SK-N-SH (cell line): ENCODE results near the gene MET. TPM values are rescaled to one million over a fixed set of nuclear protein-coding genes. Genes with fewer than 3 reads are reported as not detected.
A peak's percentile ranks its signal among the peaks of the same experiment; 100 is the strongest.

Experiments used
- CTCF ChIA-PET: fragments of 300-600, 350-600 bp; formaldehyde crosslinking; extraction: SDS; loops from one replicate; lab custom pipeline; 2021; lab: Yijun Ruan, JAX
- POLR2A ChIA-PET: fragments of 350-600 bp; sonication (Branson Sonifier 250); formaldehyde crosslinking; extraction: SDS; loops from one replicate; lab custom pipeline; 2020; ENCODE audit warnings: antibody characterized with exemption, inconsistent platforms; lab: Yijun Ruan, JAX
- DNase-seq: peaks from one replicate; pipeline ENCODE4 v3.0.0; 2012
- H2AFZ ChIP-seq: fragments of 200-600 bp; sonication (generic); 2 replicates; pipeline ENCODE4 v1.8.1; 2016; ENCODE audit warnings: antibody characterized with exemption, mild to moderate bottlenecking, low read depth
- H3F3A ChIP-seq: fragments of 200-600 bp; sonication (generic); replicated peaks from 2 replicates; pipeline ENCODE3; 2016; ENCODE audit warnings: antibody characterized with exemption, mild to moderate bottlenecking; ENCODE audit not compliant: insufficient read depth
- H3K27ac ChIP-seq, 2 experiments: fragments of 200-500 bp in 1 of 2; fragments of 200-600 bp in 1 of 2; sonication (Bioruptor generic) in 1 of 2; sonication (generic), shearing (Covaris generic) in 1 of 2; 2 replicates each; pipeline versions ENCODE4 v1.5.1 to v1.6.1; 2014 to 2016; ENCODE audit warnings: low read depth in 2 of 2, inconsistent platforms in 1 of 2, low read length in 1 of 2, mild to moderate bottlenecking in 1 of 2, mixed read lengths in 1 of 2
- H3K27me3 ChIP-seq: fragments of 200-600 bp; sonication (generic), shearing (Covaris generic); 2 replicates; pipeline ENCODE4 v1.6.1; 2016; ENCODE audit warnings: mixed run types; ENCODE audit not compliant: insufficient read depth
- H3K36me3 ChIP-seq, 2 experiments: fragments of 200-500 bp in 1 of 2; fragments of 200-600 bp in 1 of 2; sonication (Bioruptor generic) in 1 of 2; sonication (generic) in 1 of 2; replicated peaks in 1 of 2; 2 replicates each; pipeline versions ENCODE3 to v1.5.1; 2014 to 2016; ENCODE audit warnings: low read length in 1 of 2, mild to moderate bottlenecking in 1 of 2; ENCODE audit not compliant: insufficient read depth in 2 of 2, control insufficient read depth in 1 of 2
- H3K4me1 ChIP-seq, 2 experiments: fragments of 200-500 bp in 1 of 2; fragments of 200-600 bp in 1 of 2; sonication (Bioruptor generic) in 1 of 2; sonication (generic), shearing (Covaris generic) in 1 of 2; 2 replicates each; pipeline versions ENCODE4 v1.5.1 to v1.6.1; 2014 to 2016; ENCODE audit warnings: low read depth in 1 of 2, low read length in 1 of 2, mixed run types in 1 of 2; ENCODE audit not compliant: insufficient read depth in 2 of 2, control insufficient read depth in 1 of 2
- H3K4me2 ChIP-seq: fragments of 200-600 bp; sonication (generic), shearing (Covaris generic); 2 replicates; pipeline ENCODE4 v1.6.1; 2017; ENCODE audit warnings: mixed run types
- H3K4me3 ChIP-seq, 2 experiments: fragments of 200-500 bp in 1 of 2; fragments of 200-600 bp in 1 of 2; sonication (Bioruptor generic) in 1 of 2; sonication (generic), shearing (Covaris generic) in 1 of 2; 2 replicates each; pipeline versions ENCODE4 v1.5.1 to v1.8.1; 2014 to 2016; ENCODE audit warnings: low read depth in 2 of 2, inconsistent platforms in 1 of 2, low read length in 1 of 2, mild to moderate bottlenecking in 1 of 2, mixed read lengths in 1 of 2, moderate library complexity in 1 of 2
- H3K79me2 ChIP-seq: fragments of 200-600 bp; sonication (generic); 2 replicates; pipeline ENCODE4 v1.8.1; 2017; ENCODE audit warnings: mild to moderate bottlenecking; ENCODE audit not compliant: insufficient read depth
- H3K9ac ChIP-seq: fragments of 200-600 bp; sonication (generic); 2 replicates; pipeline ENCODE4 v1.6.1; 2017; ENCODE audit warnings: mixed run types
- H3K9me2 ChIP-seq: fragments of 200-600 bp; sonication (generic); 2 replicates; pipeline ENCODE4 v1.6.1; 2017; ENCODE audit warnings: mixed run types
- H3K9me3 ChIP-seq: fragments of 200-600 bp; sonication (generic); 2 replicates; pipeline ENCODE4 v1.6.1; 2017; ENCODE audit warnings: mixed run types, mild to moderate bottlenecking, moderate library complexity
- H4K20me1 ChIP-seq: fragments of 200-600 bp; sonication (generic); 2 replicates; pipeline ENCODE4 v1.6.1; 2017; ENCODE audit warnings: mild to moderate bottlenecking, mixed run types; ENCODE audit not compliant: insufficient read depth
- CHD2 ChIP-seq: fragments of 150-350 bp; IDR thresholded peaks from 2 replicates; pipeline ENCODE4 v1.6.1; 2018; ENCODE audit warnings: low read length; ENCODE audit not compliant: partially characterized antibody
- ELF1 ChIP-seq: IDR thresholded peaks from 2 replicates; pipeline ENCODE4 v1.4.0; 2012
- IRF3 ChIP-seq: fragments of 150-350 bp; IDR thresholded peaks from 2 replicates; pipeline ENCODE4 v1.6.1; 2016; ENCODE audit warnings: mild to moderate bottlenecking, low read depth, low read length
- JUND ChIP-seq: IDR thresholded peaks from 2 replicates; pipeline ENCODE4 v1.4.0; 2012
- MAX ChIP-seq: IDR thresholded peaks from 2 replicates; pipeline ENCODE4 v1.4.0; 2012; ENCODE audit warnings: low read depth
- NRF1 ChIP-seq: IDR thresholded peaks from 2 replicates; pipeline ENCODE4 v1.6.1; 2012; ENCODE audit warnings: low read depth, mild to moderate bottlenecking, low read length
- RAD21 ChIP-seq: IDR thresholded peaks from 2 replicates; pipeline ENCODE4 v1.6.1; 2012; ENCODE audit warnings: mild to moderate bottlenecking, low read length
- RCOR1 ChIP-seq: fragments of 150-350 bp; IDR thresholded peaks from 2 replicates; pipeline ENCODE4 v1.6.1; 2017; ENCODE audit warnings: antibody characterized with exemption, low read length
- RXRA ChIP-seq: IDR thresholded peaks from 2 replicates; pipeline ENCODE4 v1.4.0; 2012; ENCODE audit warnings: low read depth, mild to moderate bottlenecking, borderline replicate concordance
- SIN3A ChIP-seq: IDR thresholded peaks from 2 replicates; pipeline ENCODE4 v1.6.1; 2012; ENCODE audit warnings: low read depth, mild to moderate bottlenecking, low read length, moderate library complexity, borderline replicate concordance
- TAF1 ChIP-seq: IDR thresholded peaks from 2 replicates; pipeline ENCODE4 v1.6.1; 2012; ENCODE audit warnings: low read depth, mild to moderate bottlenecking, low read length, moderate library complexity, borderline replicate concordance
- TCF12 ChIP-seq: IDR thresholded peaks from 2 replicates; pipeline ENCODE4 v1.4.0; 2012
- TEAD4 ChIP-seq: IDR thresholded peaks from 2 replicates; pipeline ENCODE4 v1.4.0; 2012; ENCODE audit warnings: mild to moderate bottlenecking, borderline replicate concordance; ENCODE audit not compliant: insufficient read depth
- USF2 ChIP-seq: fragments of 150-350 bp; IDR thresholded peaks from 2 replicates; pipeline ENCODE4 v1.6.1; 2017; ENCODE audit warnings: antibody characterized with exemption, low read length, low read depth, borderline replicate concordance
- YY1 ChIP-seq: IDR thresholded peaks from 2 replicates; pipeline ENCODE4 v1.4.0; 2012; ENCODE audit warnings: low read depth, mild to moderate bottlenecking
- WGBS: methylation state at CpG from one replicate; pipeline ENCODE4 v1.1.6; 2017; ENCODE audit warnings: low lambda C conversion rate; 5-methylcytosine and 5-hydroxymethylcytosine counted together
- polyA plus RNA-seq, 3 experiments: library from polyadenylated mRNA; depleted of rRNA; stranded (reverse); fragments of >200 nt; gene quantifications; 2 replicates each; pipeline ENCODE4 v1.2.3, GENCODE V29; 2012

The MET gene
- polyA plus RNA-seq, 1 of the 3 experiments (the other 2 are of a cell fraction): 38.7 TPM

GRCh38 chr7:116707289-116707688 lies 35.3 kb downstream of the MET start:
- H3K27me3 ChIP-seq: no peaks in the 10 kb centered on the region; the same call in 1 of the 2 replicates
- no peaks in the 10 kb centered on the region for H3K9me2 ChIP-seq
- H3K27ac ChIP-seq: peak overlapping the region; percentile 64 to 87; a peak in 3 of 4 replicates
- peaks cover 16% of the 10 kb centered on the region for H3F3A ChIP-seq
- no peak overlapping the region; a peak in 1 of 4 replicates for H3K4me3 ChIP-seq
- no peaks in the 10 kb centered on the region for H4K20me1 ChIP-seq
- peaks cover 0 to 8% of the 10 kb centered on the region in 2 experiments for H3K36me3 ChIP-seq
- TF ChIP-seq RXRA: no peak
- TF ChIP-seq USF2: no peak
- no peak for TF ChIP-seq RAD21
- TF ChIP-seq YY1: no peak
- TF ChIP-seq MAX: no peak
- TF ChIP-seq NRF1: no peak
- no peak for TF ChIP-seq RCOR1
- TF ChIP-seq TCF12: no peak
- no peak for TF ChIP-seq SIN3A
- no peak for TF ChIP-seq TAF1
- no peak for TF ChIP-seq CHD2
- ChIA-PET CTCF (no interaction called here), POLR2A (no interaction called here)
- peak overlapping the region; percentile 60 for H3K4me2 ChIP-seq
- 3% methylated on average over 3 of the region's 3 CpGs for whole genome bisulfite sequencing
- H2AFZ ChIP-seq: no peak overlapping the region
- peaks cover 2 to 6% of the 10 kb centered on the region in 2 experiments; a peak in 3 of 4 replicates for H3K4me1 ChIP-seq
- H3K9ac ChIP-seq: peak overlapping the region; percentile 10; the same call in 1 of the 2 replicates
- no peaks in the 10 kb centered on the region for H3K9me3 ChIP-seq
- no peak for DNase-seq
- peaks cover 72% of the 10 kb centered on the region for H3K79me2 ChIP-seq

- DNase-seq: no peak
- Histone ChIP-seq H3K9me2 (no peaks in the 10 kb centered on the region), H3K9me3 (no peaks in the 10 kb centered on the region), H3K4me2 (no peak overlapping the region), H3K79me2 (peaks cover 66% of the 10 kb centered on the region), H3K4me1 (peaks cover 2 to 6% of the 10 kb centered on the region in 2 experiments; a peak in 3 of 4 replicates), H3K27me3 (no peaks in the 10 kb centered on the region; the same call in 1 of the 2 replicates), H3K36me3 (peaks cover 0 to 8% of the 10 kb centered on the region in 2 experiments), H3F3A (peaks cover 19% of the 10 kb centered on the region), H4K20me1 (no peaks in the 10 kb centered on the region), H3K27ac (peak overlapping the region; percentile 64 to 87), H3K9ac (no peak overlapping the region), H3K4me3 (no peak overlapping the region), H2AFZ (no peak overlapping the region; the same call in 1 of the 2 replicates)
- POLR2A ChIA-PET: no interaction called here
- CTCF ChIA-PET: interaction anchor here (0.9 kb wide), 1 partner anchor 119 kb away, joined by 3 read pairs; no protein-coding TSS in a partner anchor
- WGBS: 36% methylated on average over 1 of the region's 1 CpG
- TF ChIP-seq TCF12: no peak
- TF ChIP-seq NRF1: no peak
- no peak for TF ChIP-seq RAD21
- TF ChIP-seq JUND: no peak
- TF ChIP-seq TEAD4: no peak
- no peak for TF ChIP-seq ELF1
- TF ChIP-seq IRF3: no peak
Observed at GRCh38 chr7:116708248-116708647, 36.3 kb downstream of the MET start.
